ENCODE measurements around the gene BMP7.

GRCh38 chr20:57183457-57184009 is 82.9 kb downstream of the BMP7 start:
- TF ChIP-seq POLR2A (IDR thresholded peaks at IDR 0.05; ENCODE audit: low read depth, low read length) (no peak), POLR2AphosphoS5 (IDR thresholded peaks at IDR 0.05; ENCODE audit: low read depth, low read length) (no peak)
